ENCODE measurements around the gene ASGR1. TPM values are rescaled to one million over a fixed set of nuclear protein-coding genes. Genes with fewer than 3 reads are reported as not detected.
"Not testable (repeated sequence)": the region's sequence is repeated elsewhere in the genome, so short reads cannot be mapped to it uniquely, and the experiment has no call there.

Gene ASGR1
- total RNA-seq, 2 experiments from 2014 or later, result 0.29 to 0.62 TPM

DNA sequence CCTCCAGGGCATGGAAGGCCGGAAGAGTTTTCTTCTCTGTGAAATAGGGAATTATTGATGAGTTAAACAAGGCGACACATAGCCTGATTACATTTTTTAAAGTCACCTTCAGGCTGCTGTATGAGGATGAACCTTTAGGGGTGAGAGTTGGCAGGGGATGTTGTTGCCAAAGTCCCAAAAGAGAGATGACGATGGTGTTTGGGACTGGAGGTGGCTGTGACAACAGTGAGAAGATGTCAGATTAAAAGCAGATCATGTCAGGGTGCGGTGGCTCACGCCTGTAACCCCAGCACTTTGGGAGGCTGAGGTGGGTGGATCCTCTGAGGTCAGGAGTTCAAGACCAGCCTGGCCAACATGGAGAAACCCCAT is 47.8 kb downstream of the ASGR1 start:
- CTCF ChIA-PET, result interaction anchor here (1.9 to 3.2 kb wide), 3 partner anchors 80 to 86 kb away, joined by 9 to 18 read pairs (median 16); no protein-coding TSS in a partner anchor
- Mint-ChIP-seq H3K27ac (peak overlapping the region; percentile 43), H3K4me3 (no peak overlapping the region), H3K4me1 (peaks cover 23% of the 10 kb centered on the region), H3K9me3 (no peaks in the 10 kb centered on the region), H3K27me3 (peaks cover 4% of the 10 kb centered on the region), H3K36me3 (ENCODE audit: low read depth) (no peaks in the 10 kb centered on the region)
- POLR2A ChIA-PET, result no interaction called here
- no peak for DNase-seq

- H3K4me3 Mint-ChIP-seq, result no peak overlapping the region
- H3K9me3 Mint-ChIP-seq, result no peaks in the 10 kb centered on the region
- H3K4me1 Mint-ChIP-seq, result peaks cover 21% of the 10 kb centered on the region
- DNase-seq, result no peak
- H3K27ac Mint-ChIP-seq, result peak overlapping the region; percentile 69
- H3K27me3 Mint-ChIP-seq, result peaks cover 2% of the 10 kb centered on the region
- POLR2A ChIA-PET, result no interaction called here
- CTCF ChIA-PET, result interaction anchor here (1.9 to 3.2 kb wide), 2 partner anchors 79 to 85 kb away, joined by 9 to 16 read pairs; no protein-coding TSS in a partner anchor
- no peaks in the 10 kb centered on the region for H3K36me3 Mint-ChIP-seq (ENCODE audit: low read depth)
These were observed 48.3 kb downstream of the ASGR1 start for GRCh38 chr17:7130621-7131422.

DNA sequence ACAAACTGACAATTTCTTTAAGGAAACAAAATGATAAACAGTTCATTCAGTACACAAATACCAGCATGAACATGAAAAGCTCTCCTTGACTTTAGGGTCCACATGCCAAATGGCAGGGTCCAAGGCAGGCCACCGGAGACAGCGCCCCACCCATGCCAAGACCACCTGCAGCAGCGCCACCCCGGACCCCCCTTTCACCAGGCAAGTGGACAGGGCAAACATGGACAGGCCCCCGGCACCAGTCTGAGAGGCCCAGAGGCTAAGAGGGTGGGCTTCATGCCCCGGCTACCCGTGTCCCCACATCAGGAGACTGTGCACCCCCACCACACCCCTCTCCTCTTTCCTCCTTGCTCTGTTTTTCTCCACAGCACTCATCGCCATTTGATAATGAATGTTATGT is 49.9 kb downstream of the ASGR1 start:
- peaks cover 2% of the 10 kb centered on the region for H3K27me3 Mint-ChIP-seq
- no peak overlapping the region for H3K27ac Mint-ChIP-seq
- ChIA-PET CTCF (interaction anchor here (0.6 to 1.9 kb wide), 3 partner anchors 17 to 415 kb away, joined by 3 to 9 read pairs (median 3); no protein-coding TSS in a partner anchor), POLR2A (interaction anchor here (0.6 kb wide), 1 partner anchor 19 kb away, joined by 3 read pairs; no protein-coding TSS in a partner anchor)
- H3K4me1 Mint-ChIP-seq, result peaks cover 19% of the 10 kb centered on the region
- no peak for DNase-seq
- H3K4me3 Mint-ChIP-seq, result no peak overlapping the region
- H3K36me3 Mint-ChIP-seq (ENCODE audit: low read depth), result no peaks in the 10 kb centered on the region
- H3K9me3 Mint-ChIP-seq, result no peaks in the 10 kb centered on the region

GRCh38 chr17:7128160-7128559 is 51.0 kb downstream of the ASGR1 start:
- POLR2A ChIA-PET, result no interaction called here
- Mint-ChIP-seq H3K4me1 (peaks cover 15% of the 10 kb centered on the region), H3K4me3 (no peak overlapping the region), H3K27me3 (peaks cover 2% of the 10 kb centered on the region), H3K36me3 (ENCODE audit: low read depth) (no peaks in the 10 kb centered on the region), H3K9me3 (no peaks in the 10 kb centered on the region), H3K27ac (no peak overlapping the region)
- CTCF ChIA-PET, result no interaction called here
- no peak for DNase-seq

DNA sequence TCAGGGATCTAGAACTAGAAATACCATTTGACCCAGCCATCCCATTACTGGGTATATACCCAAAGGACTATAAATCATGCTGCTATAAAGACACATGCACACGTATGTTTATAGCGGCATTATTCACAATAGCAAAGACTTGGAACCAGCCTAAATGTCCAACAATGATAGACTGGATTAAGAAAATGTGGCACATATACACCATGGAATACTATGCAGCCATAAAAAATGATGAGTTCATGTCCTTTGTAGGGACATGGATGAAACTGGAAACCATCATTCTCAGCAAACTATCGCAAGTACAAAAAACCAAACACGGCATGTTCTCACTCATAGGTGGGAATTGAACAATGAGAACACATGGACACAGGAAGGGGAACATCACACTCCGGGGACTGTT is 51.7 kb downstream of the ASGR1 start:
- peaks cover 11% of the 10 kb centered on the region for H3K4me1 Mint-ChIP-seq
- H3K9me3 Mint-ChIP-seq; H3K27ac Mint-ChIP-seq; H3K27me3 Mint-ChIP-seq; H3K4me3 Mint-ChIP-seq; DNase-seq; POLR2A ChIA-PET; H3K36me3 Mint-ChIP-seq (ENCODE audit: low read depth): not testable (repeated sequence)
- CTCF ChIA-PET, result interaction anchor here (0.8 kb wide), 1 partner anchor 9 kb away, joined by 4 read pairs; no protein-coding TSS in a partner anchor

GRCh38 chr17:7126386-7126785 is 52.8 kb downstream of the ASGR1 start:
- H3K36me3 Mint-ChIP-seq (ENCODE audit: low read depth); H3K4me3 Mint-ChIP-seq; H3K9me3 Mint-ChIP-seq; DNase-seq; POLR2A ChIA-PET; H3K27me3 Mint-ChIP-seq; H3K4me1 Mint-ChIP-seq; H3K27ac Mint-ChIP-seq: not testable (repeated sequence)
- CTCF ChIA-PET, result interaction anchor here (0.7 kb wide), 1 partner anchor 758 kb away, joined by 3 read pairs; no protein-coding TSS in a partner anchor

DNA sequence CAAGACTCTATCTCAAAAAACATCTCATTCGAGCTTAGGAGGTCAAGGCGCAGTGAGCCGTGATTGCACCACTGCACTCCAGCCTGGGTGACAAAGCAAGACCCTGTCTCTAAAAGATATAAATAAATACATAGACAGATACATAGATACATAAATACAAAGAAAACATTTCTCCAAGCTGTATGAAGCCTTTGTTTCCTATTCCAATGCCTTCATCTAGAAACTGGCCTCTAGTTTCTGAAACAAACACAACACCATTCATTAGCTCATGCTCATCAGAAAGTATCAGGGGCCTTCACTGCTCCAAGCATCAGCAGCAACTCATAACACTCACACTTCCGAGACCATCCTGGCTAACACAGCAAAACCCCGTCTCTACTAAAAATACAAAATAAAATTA is 54.2 kb downstream of the ASGR1 start:
- no peak for DNase-seq
- CTCF ChIA-PET, result interaction anchor here (0.7 to 1.4 kb wide), 3 partner anchors 10 to 66 kb away, joined by 3 read pairs; partner anchors contain the start of gene ASGR2
- no peak overlapping the region for H3K27ac Mint-ChIP-seq
- peaks cover 5% of the 10 kb centered on the region for H3K4me1 Mint-ChIP-seq
- H3K4me3 Mint-ChIP-seq, result no peak overlapping the region
- POLR2A ChIA-PET, result no interaction called here
- no peaks in the 10 kb centered on the region for H3K36me3 Mint-ChIP-seq (ENCODE audit: low read depth)
- no peaks in the 10 kb centered on the region for H3K9me3 Mint-ChIP-seq
- H3K27me3 Mint-ChIP-seq, result peaks cover 5% of the 10 kb centered on the region

- peaks cover 5% of the 10 kb centered on the region for H3K4me1 Mint-ChIP-seq
- POLR2A ChIA-PET, result no interaction called here
These were observed 55.3 kb downstream of the ASGR1 start for GRCh38 chr17:7123844-7124243.

More at GRCh38 chr17:7123844-7124243, 55.3 kb downstream of the ASGR1 start:
- Mint-ChIP-seq H3K4me3 (no peak overlapping the region), H3K9me3 (no peaks in the 10 kb centered on the region), H3K27ac (no peak overlapping the region), H3K36me3 (ENCODE audit: low read depth) (no peaks in the 10 kb centered on the region), H3K27me3 (peaks cover 10% of the 10 kb centered on the region)
- CTCF ChIA-PET, result no interaction called here
- no peak for DNase-seq

Small RNA genes lying within 50 kb of the gene (microRNA-seq; reads per million reads assigned to microRNA genes)
- 1,458 reads per million, percentile 89 among the genes with 10 or more reads in this experiment for gene MIR324 (ENCODE audit: borderline microRNAs expressed, borderline replicate concordance)

Other genes starting within 250 kb of the ASGR1 start
- not detected for gene ALOX12, start 183.3 kb downstream of the ASGR1 start, total RNA-seq
- 100 to 1,000 TPM; 134 to 170 TPM for gene RNASEK, start 166.7 kb downstream of the ASGR1 start, total RNA-seq
- under 1 TPM; 0.40 TPM for gene BCL6B, start 156.3 kb downstream of the ASGR1 start, total RNA-seq
- 10 to 100 TPM; 18.0 to 19.1 TPM for gene SLC16A13, start 143.4 kb downstream of the ASGR1 start, total RNA-seq
- not detected for gene SLC16A11, start 135.3 kb downstream of the ASGR1 start, total RNA-seq
- gene CLEC10A, start 99.1 kb downstream of the ASGR1 start, total RNA-seq, result not detected
- not detected for gene ASGR2, start 64.5 kb downstream of the ASGR1 start, total RNA-seq
- 1 to 10 TPM; 9.4 to 9.5 TPM for gene DLG4, start 40.5 kb upstream of the ASGR1 start, total RNA-seq
- gene ACADVL, start 40.6 kb upstream of the ASGR1 start, total RNA-seq, result 100 to 1,000 TPM; 338 to 370 TPM
- gene DVL2, start 55.1 kb upstream of the ASGR1 start, total RNA-seq, result 10 to 100 TPM; 53.2 TPM
- gene PHF23, start 60.1 kb upstream of the ASGR1 start, total RNA-seq, result 10 to 100 TPM; 55.9 to 59.2 TPM
- gene GABARAP, start 63.1 kb upstream of the ASGR1 start, total RNA-seq, result 100 to 1,000 TPM; 256 to 279 TPM
- 100 to 1,000 TPM; 168 to 183 TPM for gene CTDNEP1, start 72.4 kb upstream of the ASGR1 start, total RNA-seq
- gene ELP5, start 72.8 kb upstream of the ASGR1 start, total RNA-seq, result 10 to 100 TPM; 41.7 to 42.4 TPM
- under 1 TPM in 1 of 2 experiments, not detected in 1; 0.29 TPM for gene CLDN7, start 83.1 kb upstream of the ASGR1 start, total RNA-seq
- not detected for gene SLC2A4, start 102.3 kb upstream of the ASGR1 start, total RNA-seq
- gene YBX2, start 115.3 kb upstream of the ASGR1 start, total RNA-seq, result under 1 TPM; 0.55 to 0.83 TPM
- 100 to 1,000 TPM; 470 to 502 TPM for gene EIF5A, start 128.3 kb upstream of the ASGR1 start, total RNA-seq
- 100 to 1,000 TPM in 1 of 2 experiments, 10 to 100 TPM in 1; 85.9 to 105 TPM for gene GPS2, start 136.0 kb upstream of the ASGR1 start, total RNA-seq
- 10 to 100 TPM; 34.7 to 38.1 TPM for gene NEURL4, start 150.0 kb upstream of the ASGR1 start, total RNA-seq
- 100 to 1,000 TPM; 727 to 775 TPM for gene ACAP1, start 157.2 kb upstream of the ASGR1 start, total RNA-seq
- 10 to 100 TPM; 11.2 to 12.5 TPM for gene KCTD11, start 172.8 kb upstream of the ASGR1 start, total RNA-seq
- gene TMEM95, start 175.8 kb upstream of the ASGR1 start, total RNA-seq, result under 1 TPM in 1 of 2 experiments, not detected in 1; 0.23 TPM
- 1 to 10 TPM; 1.5 to 2.1 TPM for gene TNK1, start 201.7 kb upstream of the ASGR1 start, total RNA-seq
- 100 to 1,000 TPM; 151 to 161 TPM for gene PLSCR3, start 215.2 kb upstream of the ASGR1 start, total RNA-seq
- 10 to 100 TPM; 47.2 to 48.3 TPM for gene TMEM256, start 224.7 kb upstream of the ASGR1 start, total RNA-seq
- gene NLGN2, start 228.5 kb upstream of the ASGR1 start, total RNA-seq, result 1 to 10 TPM in 1 of 2 experiments, under 1 TPM in 1; 0.89 to 1.4 TPM
- not detected for gene SPEM1, start 241.0 kb upstream of the ASGR1 start, total RNA-seq
- not detected for gene SPEM2, start 246.2 kb upstream of the ASGR1 start, total RNA-seq
- gene SPEM3, start 249.5 kb upstream of the ASGR1 start, total RNA-seq, result not detected

All from activated CD4-positive, alpha-beta T cell treated with anti-CD3 and anti-CD28 coated beads, Interleukin-2, amount 10 ng/mL, durations not matched to agents 7 days and 5 days (primary cell).